Fibroblast of skin of left quadriceps (primary cell): ENCODE results near the gene SLA2.
"Not testable (repeated sequence)": the region's sequence is repeated elsewhere in the genome, so short reads cannot be mapped to it uniquely, and the experiment has no call there.

Experiments used
- DNase-seq, 2 experiments: peaks; one replicate each; pipeline ENCODE4 v3.0.0-alpha.2; 2013; ENCODE audit warnings: low read depth in 2 of 2

The SLA2 gene

DNA sequence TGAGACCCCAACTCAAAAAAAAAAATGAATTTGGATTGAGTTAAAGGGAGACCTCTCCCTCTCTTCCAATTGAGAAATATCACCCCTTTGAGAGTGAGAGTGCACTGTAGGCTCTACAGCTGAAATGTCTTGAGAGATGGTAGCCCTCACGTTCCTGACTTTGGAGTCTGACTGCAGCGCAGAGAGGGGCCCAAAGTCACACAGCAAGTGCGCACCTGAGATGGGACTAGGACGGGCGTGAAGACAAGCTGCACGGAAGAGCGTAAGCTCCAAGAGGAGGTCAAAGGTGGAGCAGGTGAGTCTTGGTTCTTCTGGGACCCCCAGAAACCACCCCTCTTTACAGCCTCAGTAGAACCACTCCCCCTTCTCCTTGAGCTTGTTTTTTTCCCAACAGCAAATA is 643 bp downstream of the SLA2 start:
- no peak for DNase-seq

- no peak for DNase-seq
Measured at GRCh38 chr20:36644706-36645095, 1.3 kb downstream of the SLA2 start.

DNA sequence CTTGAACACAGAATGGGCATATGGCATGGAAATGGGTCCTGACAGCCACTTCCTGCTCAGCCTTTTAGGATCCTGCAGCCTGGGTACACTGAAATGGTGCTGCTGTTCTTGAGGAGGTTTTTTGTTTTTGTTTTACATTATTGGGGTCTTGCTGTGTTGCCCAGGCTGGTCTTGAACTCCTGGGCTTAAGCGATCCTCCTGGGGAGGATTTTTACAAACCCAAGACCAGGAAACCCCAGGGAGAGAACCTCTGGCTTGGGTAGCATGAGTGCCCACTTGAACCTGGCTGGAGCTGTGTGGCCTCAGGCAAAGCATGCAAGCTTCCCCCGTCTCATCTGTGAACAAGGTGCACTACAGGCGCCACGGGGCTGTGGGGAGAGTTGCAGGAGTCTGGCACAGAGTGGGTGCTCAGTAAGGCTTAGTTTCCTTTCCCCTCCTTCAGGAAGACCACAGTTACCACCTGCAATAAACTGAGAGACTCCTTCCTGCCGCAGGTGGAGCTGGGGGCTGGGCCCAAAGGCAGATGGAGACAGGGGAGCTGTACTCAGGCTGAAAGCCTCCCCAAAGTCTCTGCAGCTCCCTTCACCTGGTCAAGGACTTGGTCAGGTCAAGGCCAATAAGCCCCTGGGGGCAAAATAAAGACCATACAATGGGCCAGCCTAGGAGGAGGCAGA is 1.8 kb downstream of the SLA2 start:
- DNase-seq, result no peak

- DNase-seq, result no peak
Measured at GRCh38 chr20:36642136-36642535, 3.9 kb downstream of the SLA2 start.

DNA sequence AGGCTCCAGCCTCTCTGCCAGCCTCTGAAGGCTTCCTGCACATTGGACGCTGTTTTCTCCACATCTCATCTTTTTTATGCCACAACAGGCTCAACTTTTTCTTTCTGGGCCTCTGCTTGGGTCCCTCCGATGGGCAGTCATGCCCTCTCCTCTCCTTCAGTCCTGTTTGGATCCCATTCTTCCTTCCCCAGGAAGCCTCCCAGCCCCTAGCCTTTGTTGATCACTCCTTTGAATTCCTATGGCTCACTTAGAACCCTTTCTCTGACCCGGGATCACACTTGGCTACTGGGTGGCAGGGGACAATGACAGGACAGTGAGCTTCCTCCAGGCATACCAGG is 4.5 kb downstream of the SLA2 start:
- no peak for DNase-seq

- DNase-seq, result not testable (repeated sequence)
Measured at GRCh38 chr20:36638876-36639400, 7.1 kb downstream of the SLA2 start.

GRCh38 chr20:36634342-36634741 is 11.7 kb downstream of the SLA2 start:
- no peak for DNase-seq

DNA sequence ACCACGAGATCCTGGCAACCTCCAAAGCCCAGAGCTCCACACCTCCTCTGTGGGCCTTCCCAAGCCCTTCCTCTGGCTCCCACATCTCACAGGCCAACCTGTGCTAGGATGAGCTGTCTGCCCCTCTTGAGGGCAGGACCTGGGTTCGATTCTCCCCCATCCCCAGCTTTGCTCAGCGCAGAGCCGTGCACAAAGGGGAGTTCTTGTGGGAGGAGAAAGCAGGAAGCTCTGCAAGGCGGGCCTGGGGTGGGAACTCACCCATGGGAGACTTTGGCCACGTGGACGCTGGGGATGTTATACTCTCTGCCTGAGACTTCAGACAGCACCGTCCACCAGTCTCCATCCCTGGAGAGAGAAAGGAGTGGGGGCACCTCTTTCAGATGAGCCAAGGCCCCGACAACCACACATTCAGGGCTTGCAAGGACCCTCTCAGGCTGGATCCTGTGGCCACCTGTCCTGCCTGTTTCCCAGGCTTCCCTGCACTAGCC is 12.7 kb downstream of the SLA2 start:
- DNase-seq, result no peak

DNA sequence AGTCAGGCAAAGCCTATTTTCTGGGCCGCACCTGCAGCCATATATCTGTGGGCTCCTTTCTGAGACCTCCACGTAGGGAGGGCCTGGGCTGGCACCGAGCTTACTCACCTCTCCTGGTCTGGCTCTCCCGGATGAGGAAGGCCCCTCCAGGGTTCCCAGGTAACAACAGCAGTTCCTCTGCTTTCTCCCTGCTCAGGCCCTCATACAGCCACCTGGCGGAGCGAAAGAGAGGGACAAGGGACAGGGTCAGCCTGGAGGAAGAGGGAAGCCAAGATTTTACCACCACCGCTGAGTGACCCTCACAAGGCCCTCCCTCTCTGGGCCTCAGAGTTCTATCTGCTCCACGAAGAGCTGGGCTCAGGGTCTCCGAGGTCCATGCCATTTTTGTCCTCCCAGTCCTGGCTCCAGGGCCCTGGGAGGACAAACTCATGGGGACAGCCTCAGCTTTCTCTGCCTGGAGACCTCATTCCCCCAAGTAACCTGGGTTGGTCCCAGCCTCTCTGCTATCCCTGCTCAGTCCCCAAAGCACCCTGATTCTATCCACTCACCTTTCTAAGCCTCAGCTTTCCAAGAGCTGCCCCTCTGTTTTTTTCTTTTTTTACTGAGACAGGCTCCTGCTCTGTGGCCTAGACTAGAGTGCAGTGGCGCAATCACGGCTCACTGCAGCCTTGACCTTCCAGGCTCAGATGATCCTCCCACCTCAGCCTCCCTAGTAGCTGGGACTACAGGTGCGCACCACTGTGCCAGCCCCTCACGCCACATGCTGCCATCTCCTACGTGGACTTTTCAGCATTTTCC is 13.3 kb downstream of the SLA2 start:
- no peak for DNase-seq

DNA sequence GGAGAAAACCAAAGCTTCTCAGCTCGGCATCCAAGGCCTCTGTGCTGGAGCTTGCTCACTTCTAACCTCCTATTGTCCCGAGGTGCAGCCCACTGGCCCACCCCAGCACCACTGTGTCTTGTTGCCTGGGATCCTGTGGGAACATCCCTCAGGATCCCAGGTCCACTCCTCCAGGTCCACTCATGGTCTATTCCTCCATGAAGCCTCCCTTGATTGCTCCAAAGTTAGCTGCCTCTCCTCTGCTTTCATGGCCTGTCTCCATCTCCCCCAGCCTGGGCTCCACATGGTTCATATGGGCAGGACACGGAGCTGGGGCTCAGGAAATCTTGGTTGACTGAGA is 13.9 kb downstream of the SLA2 start:
- no peak for DNase-seq

- DNase-seq, result no peak
Measured at GRCh38 chr20:36631646-36632045, 14.3 kb downstream of the SLA2 start.

DNA sequence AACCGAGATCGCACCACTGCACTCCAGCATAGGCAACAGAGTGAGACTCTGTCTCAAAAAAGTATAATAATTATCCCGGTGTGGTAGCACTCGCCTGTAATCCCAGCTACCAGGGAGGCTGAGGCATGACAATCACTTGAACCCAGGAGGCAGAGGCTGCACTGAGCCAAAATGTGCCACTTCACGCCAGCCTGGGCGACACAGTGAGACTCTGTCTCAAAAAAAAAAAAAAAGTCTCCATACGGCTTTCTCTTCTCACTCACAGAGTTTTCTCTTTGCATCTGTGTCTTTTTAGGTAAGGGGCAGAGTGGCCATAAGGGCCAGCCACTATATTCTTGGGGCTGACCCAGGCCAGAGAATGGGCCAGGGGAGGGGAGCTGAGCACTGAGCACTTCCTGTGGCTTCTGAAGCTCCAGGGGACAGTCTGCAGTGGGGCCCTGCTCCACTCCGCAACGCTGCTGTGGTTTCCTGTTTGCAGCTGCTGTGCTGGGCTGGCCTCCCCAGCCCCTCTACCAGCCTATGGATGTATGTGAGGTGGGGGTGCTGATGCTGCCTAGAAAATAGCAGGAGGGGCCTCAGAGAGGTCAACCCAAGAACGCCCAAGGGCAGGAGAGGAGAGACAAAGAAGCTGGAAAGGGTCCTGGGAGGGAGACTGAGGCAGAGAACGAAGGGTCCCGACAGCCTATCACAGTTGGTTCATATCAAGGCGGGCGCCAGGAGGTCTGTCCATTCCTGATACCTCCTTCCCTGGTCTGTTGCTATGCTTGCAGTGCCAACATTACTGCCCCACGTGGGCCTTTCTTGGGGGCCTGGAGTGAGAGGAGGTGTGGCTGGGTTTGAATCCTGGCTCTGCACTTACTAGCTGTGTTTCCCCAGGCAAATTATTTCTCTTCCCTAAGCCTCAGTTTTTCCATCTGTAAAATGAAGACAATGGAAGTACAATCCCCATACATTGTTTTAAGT is 16.0 kb downstream of the SLA2 start:
- no peak for DNase-seq

DNA sequence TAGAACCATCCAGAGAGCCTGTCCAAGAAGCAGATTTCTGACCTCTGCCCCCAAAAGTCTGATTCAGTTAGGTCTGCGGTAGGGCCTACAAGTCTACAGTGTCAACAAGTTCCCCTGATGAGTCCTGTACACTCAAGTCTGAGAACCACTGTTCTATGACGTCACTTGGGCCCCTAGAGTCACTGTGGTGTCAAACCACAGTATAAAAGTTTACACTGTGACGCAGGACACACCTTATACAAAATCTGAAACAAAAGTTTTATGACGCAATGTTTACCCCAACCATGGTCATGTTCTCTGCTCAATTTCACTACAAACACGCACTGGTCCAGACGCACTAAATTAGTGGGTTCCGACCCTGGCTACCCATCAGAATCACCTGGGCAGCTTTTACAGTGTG is 17.9 kb downstream of the SLA2 start:
- no peak for DNase-seq

GRCh38 chr20:36624944-36625324 is 21.1 kb downstream of the SLA2 start:
- DNase-seq, result no peak

- no peak for DNase-seq
Measured at GRCh38 chr20:36624068-36624943, 21.7 kb downstream of the SLA2 start.

- DNase-seq, result no peak
Measured at GRCh38 chr20:36623444-36623843, 22.6 kb downstream of the SLA2 start.

DNA sequence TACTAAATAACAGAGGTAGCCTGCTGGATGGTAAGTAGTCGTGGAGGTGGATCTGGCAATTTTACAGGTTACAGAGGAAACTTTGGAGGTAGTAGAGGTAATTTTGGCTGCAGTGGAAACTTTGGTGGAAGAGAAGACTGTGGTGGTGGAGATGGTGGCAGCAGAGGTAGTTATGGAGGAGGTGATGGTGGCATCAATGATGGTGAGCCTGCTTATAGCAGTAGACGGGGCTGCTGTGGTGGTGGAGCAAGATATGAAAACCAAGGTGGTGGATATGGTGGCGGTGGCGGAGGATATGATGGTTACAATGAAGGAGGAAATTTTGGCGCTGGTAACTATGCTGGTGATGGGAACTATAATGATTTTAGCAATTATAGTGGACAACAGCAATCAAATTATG is 25.1 kb downstream of the SLA2 start:
- DNase-seq, result no peak

DNA sequence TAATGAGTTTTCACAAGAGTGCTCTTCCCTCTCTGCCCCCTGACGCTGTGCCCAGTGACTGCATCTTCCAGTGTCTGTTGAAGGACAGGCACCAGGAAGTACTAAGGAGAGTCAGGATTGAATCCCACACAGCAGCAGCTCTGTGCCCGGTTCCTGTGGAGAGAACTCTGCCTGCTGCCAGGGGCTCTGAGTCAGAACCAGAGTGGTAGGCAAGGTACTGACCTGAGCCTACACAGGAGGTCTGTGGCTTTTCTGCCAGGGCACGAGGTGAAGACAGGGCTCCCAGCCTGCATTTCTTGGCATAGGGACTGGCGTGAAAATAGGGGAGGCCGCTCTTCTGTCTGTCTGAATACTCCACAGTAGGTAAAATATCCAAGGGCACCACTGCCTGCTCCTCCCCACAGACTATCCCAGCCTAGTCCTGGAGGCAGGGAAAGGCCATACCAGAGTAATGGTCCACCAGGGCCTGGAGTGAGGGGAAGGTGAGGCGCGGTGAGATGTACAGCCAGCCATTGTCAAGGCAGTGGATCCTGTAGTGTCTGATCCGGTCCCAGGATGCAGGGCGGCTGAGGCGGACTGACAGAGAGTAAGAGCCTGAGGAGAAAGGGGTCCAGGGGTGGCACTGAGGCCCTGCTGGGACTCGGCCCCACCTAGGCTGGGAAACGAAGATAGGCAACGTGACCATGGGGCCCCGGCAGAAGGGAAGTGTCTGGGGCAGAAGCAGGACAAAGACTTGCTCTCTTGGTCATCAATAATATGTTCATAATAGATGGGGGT is 31.0 kb downstream of the SLA2 start:
- no peak for DNase-seq

GRCh38 chr20:36613974-36614373 is 32.0 kb downstream of the SLA2 start:
- DNase-seq, result no peak

DNA sequence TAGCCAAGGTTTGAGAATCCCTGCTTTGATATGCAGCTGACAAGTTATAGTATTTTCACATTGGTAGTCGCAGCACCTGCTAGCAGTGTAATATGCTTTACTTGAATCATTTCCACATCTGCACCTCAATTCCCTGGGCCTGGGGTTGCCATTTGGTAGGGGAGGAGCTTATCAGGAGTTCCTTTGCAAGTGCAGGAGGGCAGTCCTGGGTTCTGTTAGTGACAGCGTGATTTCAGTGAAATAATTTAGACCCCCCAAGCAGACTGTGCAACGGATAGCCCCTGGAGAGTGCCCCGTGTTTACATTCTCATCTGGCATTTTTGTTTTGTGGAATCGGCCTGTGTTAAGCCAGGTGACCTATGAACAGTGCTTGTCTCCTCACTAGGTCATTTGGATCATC is 34.4 kb downstream of the SLA2 start:
- no peak for DNase-seq

DNA sequence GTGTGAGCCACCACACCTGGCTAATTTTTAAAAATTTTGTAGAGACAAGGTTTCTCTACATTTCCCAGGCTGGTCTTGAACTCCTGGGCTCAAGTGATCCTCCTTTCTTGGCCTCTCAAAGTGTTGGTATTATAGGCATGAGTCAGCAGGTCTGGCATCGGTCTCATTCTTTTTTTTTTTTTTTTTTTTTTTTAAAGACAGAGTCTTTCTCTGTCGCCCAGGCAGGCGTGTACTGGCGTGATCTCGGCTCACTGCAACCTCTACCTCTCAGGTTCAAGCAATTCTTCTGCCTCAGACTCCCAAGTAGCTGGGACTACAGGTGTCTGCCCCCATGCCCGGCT is 37.6 kb downstream of the SLA2 start:
- not testable (repeated sequence) for DNase-seq
